ENCODE results near the gene PXK. TPM values are rescaled to one million over a fixed set of nuclear protein-coding genes. Genes with fewer than 3 reads are reported as not detected.

The PXK gene
- total and polyA plus RNA-seq, 2 donors (not counting 1 experiment from before 2014, with no cell fraction given), result 54.6 to 65.2 TPM

DNA sequence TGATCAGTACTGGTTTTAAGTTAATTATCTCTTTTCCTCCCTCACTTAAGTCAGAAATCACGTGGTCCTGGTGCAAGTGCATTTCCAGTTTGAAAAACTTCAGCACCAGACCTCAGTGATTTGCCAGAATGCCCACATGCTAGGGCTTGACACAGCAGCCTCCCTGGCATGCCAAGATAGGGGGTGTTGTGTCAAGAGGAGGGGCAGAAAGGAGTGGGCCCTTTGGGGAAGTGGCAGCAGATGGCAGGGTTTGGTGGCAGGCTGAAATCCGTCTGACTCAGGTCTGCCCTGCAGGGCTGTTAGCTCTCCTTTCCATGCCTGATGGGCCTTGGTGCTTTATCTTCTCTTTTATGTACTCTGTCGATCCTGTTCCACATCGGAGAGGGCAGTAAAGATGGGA is 23.4 kb downstream of the PXK start:
- DNase-seq (ENCODE audit: low read depth in 2 of 2), result no peak
- TF ChIP-seq, protein P1, sequence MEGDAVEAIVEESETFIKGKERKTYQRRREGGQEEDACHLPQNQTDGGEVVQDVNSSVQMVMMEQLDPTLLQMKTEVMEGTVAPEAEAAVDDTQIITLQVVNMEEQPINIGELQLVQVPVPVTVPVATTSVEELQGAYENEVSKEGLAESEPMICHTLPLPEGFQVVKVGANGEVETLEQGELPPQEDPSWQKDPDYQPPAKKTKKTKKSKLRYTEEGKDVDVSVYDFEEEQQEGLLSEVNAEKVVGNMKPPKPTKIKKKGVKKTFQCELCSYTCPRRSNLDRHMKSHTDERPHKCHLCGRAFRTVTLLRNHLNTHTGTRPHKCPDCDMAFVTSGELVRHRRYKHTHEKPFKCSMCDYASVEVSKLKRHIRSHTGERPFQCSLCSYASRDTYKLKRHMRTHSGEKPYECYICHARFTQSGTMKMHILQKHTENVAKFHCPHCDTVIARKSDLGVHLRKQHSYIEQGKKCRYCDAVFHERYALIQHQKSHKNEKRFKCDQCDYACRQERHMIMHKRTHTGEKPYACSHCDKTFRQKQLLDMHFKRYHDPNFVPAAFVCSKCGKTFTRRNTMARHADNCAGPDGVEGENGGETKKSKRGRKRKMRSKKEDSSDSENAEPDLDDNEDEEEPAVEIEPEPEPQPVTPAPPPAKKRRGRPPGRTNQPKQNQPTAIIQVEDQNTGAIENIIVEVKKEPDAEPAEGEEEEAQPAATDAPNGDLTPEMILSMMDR (conservative IDR thresholded peaks at IDR 0.05 in 1 of 2, IDR thresholded peaks at IDR 0.05 in 1 of 2; ENCODE audit: low read depth in 1 of 2, low read length in 2 of 2), result no peak
- no peak for TF ChIP-seq EZH2 (IDR thresholded peaks at IDR 0.05; ENCODE audit: low read length, missing control alignments)
- H4K20me1 ChIP-seq (ENCODE audit: control insufficient read depth, extremely low read depth, insufficient read depth, low read length), result no peaks in the 10 kb centered on the region

DNA sequence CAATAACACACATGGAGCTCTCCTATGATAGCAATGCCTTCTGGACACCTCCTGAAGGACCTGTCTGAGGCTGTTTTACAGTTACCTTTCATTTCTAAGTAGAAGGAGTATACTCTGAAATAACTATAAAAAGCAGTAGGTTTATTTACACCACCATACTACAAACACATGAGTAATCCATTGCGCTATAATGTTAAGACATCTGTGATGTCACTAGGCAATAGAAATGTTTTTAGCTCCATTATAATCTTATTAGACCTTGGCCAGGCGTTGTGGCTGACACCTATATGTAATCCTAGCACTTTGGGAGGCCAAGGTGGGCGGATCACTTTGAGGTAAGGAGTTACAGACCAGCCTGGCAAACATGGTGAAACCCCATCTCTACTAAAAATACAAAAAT is 24.7 kb downstream of the PXK start:
- H3K9me3 ChIP-seq (ENCODE audit: control insufficient read depth, insufficient read depth, low read depth, low read length), result no peaks in the 10 kb centered on the region
- DNase-seq (ENCODE audit: low read depth in 2 of 2), result no peak
- H3K9ac ChIP-seq (ENCODE audit: insufficient read depth, low read length), result no peak overlapping the region
- no peak for TF ChIP-seq EZH2 (IDR thresholded peaks at IDR 0.05; ENCODE audit: low read length, missing control alignments)
- TF ChIP-seq, protein P1 (conservative IDR thresholded peaks at IDR 0.05 in 1 of 2, IDR thresholded peaks at IDR 0.05 in 1 of 2; ENCODE audit: low read depth in 1 of 2, low read length in 2 of 2), result no peak
- no peak overlapping the region for H2AFZ ChIP-seq (ENCODE audit: low read length)
- H3K4me2 ChIP-seq (ENCODE audit: extremely low read depth, insufficient read depth, low read length), result no peak overlapping the region
- peaks cover 3% of the 10 kb centered on the region for H3K79me2 ChIP-seq (ENCODE audit: control insufficient read depth, insufficient read depth, low read length)
- no peak overlapping the region for H3K4me3 ChIP-seq (replicated peaks in 1 of 4; ENCODE audit: control extremely low read depth in 1 of 4, insufficient read depth in 1 of 4, low read depth in 3 of 4, low read length in 4 of 4)
- no peaks in the 10 kb centered on the region for H3K27me3 ChIP-seq (ENCODE audit: control insufficient read depth, insufficient read depth, low read length)
- H3K36me3 ChIP-seq (ENCODE audit: control insufficient read depth, insufficient read depth, low read length), result no peaks in the 10 kb centered on the region
- H3K27ac ChIP-seq (ENCODE audit: insufficient read depth, low read length), result no peak overlapping the region
- no peaks in the 10 kb centered on the region for H4K20me1 ChIP-seq (ENCODE audit: control insufficient read depth, extremely low read depth, insufficient read depth, low read length)
- H3K4me1 ChIP-seq (ENCODE audit: control insufficient read depth, extremely low read depth, insufficient read depth, low read length), result peaks cover 2% of the 10 kb centered on the region

More for the DNA sequence above, 23.4 kb downstream of the PXK start:
- H3K4me1 ChIP-seq (ENCODE audit: control insufficient read depth, extremely low read depth, insufficient read depth, low read length), result peaks cover 2% of the 10 kb centered on the region
- no peaks in the 10 kb centered on the region for H3K27me3 ChIP-seq (ENCODE audit: control insufficient read depth, insufficient read depth, low read length)
- no peaks in the 10 kb centered on the region for H3K36me3 ChIP-seq (ENCODE audit: control insufficient read depth, insufficient read depth, low read length)
- no peak overlapping the region for H2AFZ ChIP-seq (ENCODE audit: low read length)
- H3K9ac ChIP-seq (ENCODE audit: insufficient read depth, low read length), result no peak overlapping the region
- no peaks in the 10 kb centered on the region for H3K9me3 ChIP-seq (ENCODE audit: control insufficient read depth, insufficient read depth, low read depth, low read length)
- H3K4me2 ChIP-seq (ENCODE audit: extremely low read depth, insufficient read depth, low read length), result no peak overlapping the region
- peaks cover 3% of the 10 kb centered on the region for H3K79me2 ChIP-seq (ENCODE audit: control insufficient read depth, insufficient read depth, low read length)
- no peak overlapping the region for H3K4me3 ChIP-seq (replicated peaks in 1 of 4; ENCODE audit: control extremely low read depth in 1 of 4, insufficient read depth in 1 of 4, low read depth in 3 of 4, low read length in 4 of 4)
- no peak overlapping the region for H3K27ac ChIP-seq (ENCODE audit: insufficient read depth, low read length)

DNA sequence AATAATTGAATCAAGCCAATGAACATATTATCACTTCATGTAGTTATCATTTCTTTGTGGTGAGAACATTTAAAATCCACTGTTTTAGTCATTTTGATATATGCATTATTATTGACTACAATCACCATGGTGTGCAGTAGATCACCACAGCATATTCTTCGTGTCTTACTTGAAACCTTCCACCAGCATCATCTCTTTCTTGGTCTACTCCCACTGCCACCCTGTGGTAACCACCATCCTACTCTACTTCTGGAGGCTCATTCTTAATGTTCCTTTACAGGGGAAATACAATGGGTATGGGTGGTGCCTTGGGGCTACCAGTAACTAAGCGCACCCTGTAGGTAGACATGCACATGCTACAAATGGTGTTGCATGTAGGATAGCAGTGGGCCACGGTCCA is 25.4 kb downstream of the PXK start:
- no peaks in the 10 kb centered on the region for H3K9me3 ChIP-seq (ENCODE audit: control insufficient read depth, insufficient read depth, low read depth, low read length)
- H3K4me3 ChIP-seq (replicated peaks in 1 of 4; ENCODE audit: control extremely low read depth in 1 of 4, insufficient read depth in 1 of 4, low read depth in 3 of 4, low read length in 4 of 4), result no peak overlapping the region
- H3K27ac ChIP-seq (ENCODE audit: insufficient read depth, low read length), result no peak overlapping the region
- H3K79me2 ChIP-seq (ENCODE audit: control insufficient read depth, insufficient read depth, low read length), result peaks cover 3% of the 10 kb centered on the region
- no peak overlapping the region for H2AFZ ChIP-seq (ENCODE audit: low read length)
- H3K27me3 ChIP-seq (ENCODE audit: control insufficient read depth, insufficient read depth, low read length), result no peaks in the 10 kb centered on the region
- no peak for TF ChIP-seq EZH2 (IDR thresholded peaks at IDR 0.05; ENCODE audit: low read length, missing control alignments)
- TF ChIP-seq, protein P1 (conservative IDR thresholded peaks at IDR 0.05 in 1 of 2, IDR thresholded peaks at IDR 0.05 in 1 of 2; ENCODE audit: low read depth in 1 of 2, low read length in 2 of 2), result no peak
- no peaks in the 10 kb centered on the region for H4K20me1 ChIP-seq (ENCODE audit: control insufficient read depth, extremely low read depth, insufficient read depth, low read length)
- DNase-seq (ENCODE audit: low read depth in 2 of 2), result no peak
- H3K36me3 ChIP-seq (ENCODE audit: control insufficient read depth, insufficient read depth, low read length), result no peaks in the 10 kb centered on the region
- H3K4me1 ChIP-seq (ENCODE audit: control insufficient read depth, extremely low read depth, insufficient read depth, low read length), result peaks cover 2% of the 10 kb centered on the region
- H3K9ac ChIP-seq (ENCODE audit: insufficient read depth, low read length), result no peak overlapping the region
- no peak overlapping the region for H3K4me2 ChIP-seq (ENCODE audit: extremely low read depth, insufficient read depth, low read length)

Measured in fibroblast of lung (primary cell).